Naive thymus-derived CD4-positive, alpha-beta T cell (primary cell): Measurements from ENCODE around the gene TMEM129. TPM values are rescaled to one million over a fixed set of nuclear protein-coding genes. Genes with fewer than 3 reads are reported as not detected.

Experiments
- ATAC-seq: fragments of 150-1000 bp; cut with Tn5 transposase; 2 replicates; pipeline ENCODE4 v1.10.0; 2021; ENCODE audit warnings: mild to moderate bottlenecking, moderate library complexity
- CTCF ChIA-PET: fragments of 350-600 bp; sonication (Branson Sonifier 250); formaldehyde crosslinking; loops from one replicate; lab custom pipeline; 2021; ENCODE audit warnings: antibody characterized with exemption; lab: Charles Lee
- POLR2A ChIA-PET: fragments of 350-600 bp; sonication (Branson Sonifier 250); formaldehyde crosslinking; loops from one replicate; lab custom pipeline; 2021; ENCODE audit warnings: antibody characterized with exemption, inconsistent platforms; lab: Charles Lee
- DNase-seq, 9 donors: peaks; one replicate each; pipeline versions ENCODE4 v3.0.0 to v3.0.0-alpha.2; 2020 to 2022; ENCODE audit warnings: mixed read lengths in 1 of 9
- H3K27ac ChIP-seq: one replicate; pipeline ENCODE4 v1.7.0; 2013; ENCODE audit warnings: mild to moderate bottlenecking, low read depth, low read length, moderate library complexity
- H3K27me3 ChIP-seq, 2 donors: one replicate each; pipeline ENCODE4 v1.7.0; 2013; ENCODE audit warnings: low read length in 2 of 2, mild to moderate bottlenecking in 2 of 2, moderate library complexity in 2 of 2; ENCODE audit not compliant: control insufficient read depth in 2 of 2, insufficient read depth in 2 of 2
- H3K36me3 ChIP-seq, 3 experiments: 1 replicate in 2 of 3; 2 replicates in 1 of 3; pipeline ENCODE4 v1.7.0; 2013; ENCODE audit warnings: low read length in 3 of 3, mild to moderate bottlenecking in 3 of 3, moderate library complexity in 1 of 3; ENCODE audit not compliant: insufficient read depth in 3 of 3, control insufficient read depth in 2 of 3
- H3K4me1 ChIP-seq, 2 donors: one replicate each; pipeline ENCODE4 v1.7.0; 2013; ENCODE audit warnings: low read length in 2 of 2, mild to moderate bottlenecking in 2 of 2, moderate library complexity in 1 of 2; ENCODE audit not compliant: control insufficient read depth in 2 of 2, insufficient read depth in 2 of 2
- H3K4me3 ChIP-seq: 2 replicates; pipeline ENCODE4 v1.7.0; 2013; ENCODE audit warnings: mild to moderate bottlenecking, low read length
- H3K9me3 ChIP-seq, 3 experiments: 1 replicate in 2 of 3; 2 replicates in 1 of 3; pipeline ENCODE4 v1.7.0; 2013; ENCODE audit warnings: low read length in 3 of 3; ENCODE audit not compliant: control insufficient read depth in 2 of 3
- H3K27ac Mint-ChIP-seq, 9 donors: one replicate each; pipeline ENCODE4 v1.8.0; 2020 to 2022; ENCODE audit warnings: mixed read lengths in 9 of 9, mild to moderate bottlenecking in 8 of 9, moderate library complexity in 5 of 9, inconsistent platforms in 2 of 9
- H3K27me3 Mint-ChIP-seq, 5 donors: one replicate each; pipeline ENCODE4 v1.8.0; 2021 to 2022; ENCODE audit warnings: mixed read lengths in 5 of 5, mild to moderate bottlenecking in 1 of 5
- H3K36me3 Mint-ChIP-seq, 5 donors: one replicate each; pipeline ENCODE4 v1.8.0; 2020 to 2022; ENCODE audit warnings: mixed read lengths in 5 of 5, mild to moderate bottlenecking in 3 of 5, inconsistent platforms in 1 of 5
- H3K4me1 Mint-ChIP-seq, 7 donors: one replicate each; pipeline ENCODE4 v1.8.0; 2020 to 2022; ENCODE audit warnings: mixed read lengths in 7 of 7, mild to moderate bottlenecking in 3 of 7, inconsistent platforms in 1 of 7
- H3K4me3 Mint-ChIP-seq, 10 donors: one replicate each; pipeline ENCODE4 v1.8.0; 2020 to 2022; ENCODE audit warnings: mild to moderate bottlenecking in 10 of 10, mixed read lengths in 10 of 10, moderate library complexity in 6 of 10, inconsistent platforms in 2 of 10
- H3K9me3 Mint-ChIP-seq, 11 donors: one replicate each; pipeline ENCODE4 v1.8.0; 2020 to 2022; ENCODE audit warnings: mixed read lengths in 11 of 11, mild to moderate bottlenecking in 4 of 11, inconsistent platforms in 1 of 11, moderate library complexity in 1 of 11
- intact Hi-C, 2 donors: fragments of 100-400 bp; cut with micrococcal nuclease; formaldehyde crosslinking; loops; one replicate each; pipeline ENCODE4 v1.15.1; 2023
- polyA plus RNA-seq, 2 donors: library from polyadenylated mRNA; unstranded; fragments of 300-500 nt; fragmentation: Illumina TruSeq; gene quantifications; one replicate each; pipeline ENCODE4 v1.2.3, GENCODE V29; 2021
- total RNA-seq, 6 experiments: library from RNA in 5 of 6; stranded (reverse) in 5 of 6; gene quantifications; 1 replicate in 5 of 6; 2 replicates in 1 of 6; pipeline ENCODE4 v1.2.3 and lab custom pipeline; 2021 to 2026

Gene TMEM129
- total and polyA plus RNA-seq, 7 experiments from 2014 or later: 20.0 to 44.7 (median 34.9) TPM

DNA sequence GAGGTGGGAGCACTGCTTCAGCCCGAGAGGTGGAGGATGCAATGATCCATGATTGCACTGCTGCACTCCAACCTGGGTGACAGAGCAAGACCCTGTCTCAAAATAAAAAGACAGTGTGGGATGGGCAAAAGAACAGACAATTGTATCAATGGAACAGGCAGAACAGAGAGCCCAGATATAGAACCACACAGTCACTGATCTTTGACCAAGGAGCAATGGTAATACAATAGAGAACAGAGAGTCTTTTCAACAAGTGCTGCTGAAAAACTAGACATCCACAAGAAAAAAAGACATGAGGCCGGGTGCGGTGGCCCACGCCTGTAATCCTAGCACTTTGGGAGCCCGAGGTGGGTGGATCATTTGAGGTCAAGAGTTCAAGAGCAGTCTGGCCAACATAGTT, 42.9 kb downstream of the TMEM129 start:
- H3K27ac Mint-ChIP-seq: no peak overlapping the region
- H3K4me1 Mint-ChIP-seq: peaks cover 7 to 13% (median 9%) of the 10 kb centered on the region in 7 donors
- CTCF ChIA-PET: no interaction called here

DNA sequence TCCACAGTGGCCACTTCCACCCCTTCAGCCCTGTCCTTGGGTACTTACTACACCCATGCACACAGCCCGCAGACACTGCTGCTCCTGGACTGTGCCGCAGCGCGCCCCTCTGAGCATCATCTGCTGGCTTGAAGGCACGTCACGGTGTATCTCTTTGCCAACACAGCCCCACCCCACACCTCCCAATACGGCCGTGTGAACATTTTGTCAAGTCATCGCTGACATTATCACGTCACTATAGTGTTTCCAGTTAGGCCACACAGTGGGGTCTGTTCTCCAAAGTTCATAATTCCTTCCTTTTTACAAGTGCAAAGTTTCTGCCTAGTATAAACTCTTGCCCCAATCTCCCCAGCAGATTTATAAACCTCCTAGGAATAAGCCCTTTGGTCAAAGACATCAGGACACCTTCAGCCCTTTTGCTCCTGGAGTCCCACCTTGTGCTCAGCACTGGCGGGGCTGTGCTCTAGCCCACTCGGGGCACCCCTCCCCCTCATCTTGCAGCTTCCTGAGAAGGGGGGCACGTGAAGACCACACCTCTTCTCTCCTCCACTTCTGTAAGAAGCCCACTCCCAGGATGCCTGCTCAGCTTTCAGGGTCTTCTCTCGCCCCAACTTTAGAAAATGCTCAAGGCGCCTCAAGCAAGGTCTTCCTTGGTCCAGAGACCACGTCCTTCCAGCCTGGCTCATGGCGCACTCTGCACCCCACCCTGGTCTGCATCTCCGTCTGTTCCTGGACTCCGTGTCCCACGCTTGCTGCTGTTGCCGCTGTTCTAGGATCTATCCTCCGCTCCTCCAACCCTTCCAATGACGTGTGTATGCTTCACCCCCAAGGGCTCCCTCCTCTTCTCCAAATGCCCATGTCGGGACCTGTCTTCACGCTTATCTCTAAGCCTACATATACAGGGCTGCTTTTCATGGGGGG, 44.3 kb downstream of the TMEM129 start:
- peaks cover 0 to 4% (median 0%) of the 10 kb centered on the region in 7 donors for H3K4me1 Mint-ChIP-seq
- H3K27me3 Mint-ChIP-seq: peaks cover 0 to 3% (median 0%) of the 10 kb centered on the region in 5 donors
- Histone ChIP-seq H3K36me3 (no peaks in the 10 kb centered on the region), H3K27ac (no peak overlapping the region), H3K4me1 (no peaks in the 10 kb centered on the region), H3K9me3 (no peaks in the 10 kb centered on the region), H3K27me3 (no peaks in the 10 kb centered on the region), H3K4me3 (no peak overlapping the region)
- ChIA-PET CTCF (no interaction called here), POLR2A (no interaction called here)
- ATAC-seq: peak; percentile 54
- peaks cover 0 to 11% (median 0%) of the 10 kb centered on the region in 5 donors for H3K36me3 Mint-ChIP-seq
- H3K4me3 Mint-ChIP-seq: no peak overlapping the region
- intact Hi-C loops: no loop called here
- DNase-seq: no peak
- peak overlapping the region in 1 of 9 donors; percentile 17 for H3K27ac Mint-ChIP-seq
- H3K9me3 Mint-ChIP-seq: no peaks in the 10 kb centered on the region

More for the DNA sequence above, 42.9 kb downstream of the TMEM129 start:
- H3K9me3 ChIP-seq: no peaks in the 10 kb centered on the region
- ATAC-seq (no peak), DNase-seq (no peak)
- intact Hi-C loops: no loop called here
- Mint-ChIP-seq H3K9me3 (no peaks in the 10 kb centered on the region), H3K4me3 (no peak overlapping the region), H3K36me3 (peaks cover 0 to 11% (median 0%) of the 10 kb centered on the region in 5 donors), H3K27me3 (peaks cover 0 to 9% (median 0%) of the 10 kb centered on the region in 5 donors)
- POLR2A ChIA-PET: no interaction called here
- no peaks in the 10 kb centered on the region for H3K36me3 ChIP-seq
- peaks cover 0 to 4% of the 10 kb centered on the region in 2 donors for H3K4me1 ChIP-seq
- H3K27ac ChIP-seq: no peak overlapping the region
- H3K4me3 ChIP-seq: no peak overlapping the region
- H3K27me3 ChIP-seq: no peaks in the 10 kb centered on the region

DNA sequence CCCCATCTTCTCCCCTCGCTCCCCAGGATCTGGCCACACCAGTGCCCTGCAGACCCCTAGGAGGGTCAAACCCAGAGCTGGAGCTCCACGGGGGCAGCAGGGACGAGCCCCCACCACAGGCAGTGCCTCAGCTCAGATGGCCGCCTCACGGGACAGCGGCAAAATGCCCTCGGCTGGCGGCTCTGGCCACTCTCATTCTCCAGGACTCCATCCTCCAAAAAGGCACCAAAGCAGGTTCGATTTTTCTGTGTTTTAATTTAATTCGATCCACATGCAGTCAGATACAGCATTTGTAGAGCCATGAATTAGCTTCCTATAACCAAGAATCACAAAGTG, 45.4 kb downstream of the TMEM129 start:
- peaks cover 0 to 3% (median 0%) of the 10 kb centered on the region in 5 donors for H3K27me3 Mint-ChIP-seq
- CTCF ChIA-PET: no interaction called here
- H3K27ac ChIP-seq: no peak overlapping the region
- H3K27ac Mint-ChIP-seq: no peak overlapping the region
- H3K4me1 ChIP-seq: no peaks in the 10 kb centered on the region
- H3K4me1 Mint-ChIP-seq: peaks cover 0 to 4% (median 0%) of the 10 kb centered on the region in 7 donors
- POLR2A ChIA-PET: interaction anchor here (0.8 kb wide), 1 partner anchor 476 kb away, joined by 3 read pairs; no protein-coding TSS in a partner anchor
- H3K9me3 ChIP-seq: no peaks in the 10 kb centered on the region
- H3K4me3 Mint-ChIP-seq: no peak overlapping the region
- intact Hi-C loops: no loop called here
- DNase-seq (no peak), ATAC-seq (no peak)
- no peaks in the 10 kb centered on the region for H3K36me3 ChIP-seq
- H3K9me3 Mint-ChIP-seq: no peaks in the 10 kb centered on the region
- H3K27me3 ChIP-seq: no peaks in the 10 kb centered on the region
- peaks cover 0 to 11% (median 0%) of the 10 kb centered on the region in 5 donors for H3K36me3 Mint-ChIP-seq
- no peak overlapping the region for H3K4me3 ChIP-seq

DNA sequence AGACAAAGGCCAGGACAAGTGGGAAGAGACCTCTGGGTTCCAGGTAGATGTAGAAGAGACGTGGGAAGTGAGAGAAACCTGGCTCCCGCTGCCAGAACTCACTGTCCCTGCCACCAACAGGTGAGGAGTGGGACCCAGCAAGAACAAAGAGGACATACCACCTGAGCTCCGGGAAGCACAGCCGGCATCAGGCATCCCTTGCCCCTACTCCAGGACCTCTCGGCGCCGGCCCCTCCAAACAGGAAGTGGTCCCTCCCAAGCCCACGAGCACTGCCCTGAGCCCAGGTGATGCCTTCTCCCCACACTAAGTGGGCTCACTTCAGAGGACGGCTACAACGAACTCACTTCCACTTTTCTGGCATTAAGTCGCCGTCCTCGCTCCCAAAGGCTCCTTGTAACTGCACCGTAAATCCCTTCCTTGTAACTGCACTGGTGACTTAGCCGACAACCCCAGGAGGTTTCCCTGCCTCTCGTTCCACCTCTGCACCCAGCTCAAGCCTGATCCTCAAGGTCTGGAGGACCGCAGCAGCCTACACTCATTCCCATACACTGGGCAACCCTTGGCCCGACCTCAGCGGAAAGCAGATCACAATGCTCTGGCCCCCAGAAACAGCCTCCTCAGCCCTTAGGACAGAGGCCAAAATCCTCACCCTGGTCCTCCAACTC, 45.9 kb downstream of the TMEM129 start:
- no peak overlapping the region for H3K4me3 ChIP-seq
- no peaks in the 10 kb centered on the region for H3K9me3 ChIP-seq
- Mint-ChIP-seq H3K4me1 (peaks cover 0 to 4% (median 0%) of the 10 kb centered on the region in 7 donors), H3K4me3 (no peak overlapping the region), H3K9me3 (no peaks in the 10 kb centered on the region), H3K36me3 (peaks cover 0 to 11% (median 0%) of the 10 kb centered on the region in 5 donors), H3K27ac (no peak overlapping the region), H3K27me3 (peaks cover 0 to 3% (median 0%) of the 10 kb centered on the region in 5 donors)
- intact Hi-C loops: no loop called here
- H3K27me3 ChIP-seq: no peaks in the 10 kb centered on the region
- H3K27ac ChIP-seq: no peak overlapping the region
- ATAC-seq (no peak), DNase-seq (no peak)
- H3K4me1 ChIP-seq: no peaks in the 10 kb centered on the region
- no peaks in the 10 kb centered on the region for H3K36me3 ChIP-seq
- CTCF ChIA-PET: no interaction called here
- POLR2A ChIA-PET: interaction anchor here (0.8 kb wide), 1 partner anchor 475 kb away, joined by 3 read pairs; no protein-coding TSS in a partner anchor

- peaks cover 0 to 3% (median 0%) of the 10 kb centered on the region in 5 donors for H3K27me3 Mint-ChIP-seq
- Histone ChIP-seq H3K4me3 (no peak overlapping the region), H3K27me3 (no peaks in the 10 kb centered on the region), H3K9me3 (no peaks in the 10 kb centered on the region), H3K36me3 (no peaks in the 10 kb centered on the region), H3K27ac (no peak overlapping the region), H3K4me1 (no peaks in the 10 kb centered on the region)
- DNase-seq (no peak), ATAC-seq (no peak)
- ChIA-PET CTCF (no interaction called here), POLR2A (no interaction called here)
- H3K9me3 Mint-ChIP-seq: no peaks in the 10 kb centered on the region
- intact Hi-C loops: no loop called here
- H3K36me3 Mint-ChIP-seq: peaks cover 0 to 11% (median 0%) of the 10 kb centered on the region in 5 donors
- peaks cover 0 to 4% (median 0%) of the 10 kb centered on the region in 7 donors for H3K4me1 Mint-ChIP-seq
- H3K27ac Mint-ChIP-seq: no peak overlapping the region
- no peak overlapping the region for H3K4me3 Mint-ChIP-seq
These were observed 46.4 kb downstream of the TMEM129 start for GRCh38 chr4:1674682-1675081.

DNA sequence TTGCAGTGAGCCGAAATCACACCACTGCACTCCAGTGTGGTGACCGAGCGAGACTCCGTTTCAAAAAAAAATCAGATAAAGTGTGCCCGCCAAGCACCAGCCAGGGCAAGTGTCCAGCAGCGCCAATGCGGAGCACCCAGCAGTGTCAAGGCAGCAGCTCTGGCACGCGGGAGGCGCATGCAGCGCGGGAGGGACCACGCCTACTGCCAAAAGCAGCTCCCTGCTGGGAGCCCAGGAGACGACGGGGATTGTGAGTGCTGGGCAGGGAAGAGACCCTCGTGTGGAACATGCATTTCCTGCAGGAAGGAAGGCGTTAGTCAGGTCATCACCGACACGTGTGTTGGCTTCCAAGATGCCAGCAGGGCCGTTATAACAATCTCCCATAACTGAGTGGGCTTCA, 47.5 kb downstream of the TMEM129 start:
- DNase-seq: no peak
- H3K4me3 ChIP-seq: no peak overlapping the region
- Mint-ChIP-seq H3K36me3 (peaks cover 0 to 14% (median 0%) of the 10 kb centered on the region in 5 donors), H3K27me3 (peaks cover 0 to 3% (median 0%) of the 10 kb centered on the region in 5 donors), H3K9me3 (no peaks in the 10 kb centered on the region), H3K4me1 (peaks cover 0 to 4% (median 0%) of the 10 kb centered on the region in 7 donors), H3K27ac (no peak overlapping the region), H3K4me3 (no peak overlapping the region)
- no peaks in the 10 kb centered on the region for H3K27me3 ChIP-seq
- H3K4me1 ChIP-seq: no peaks in the 10 kb centered on the region
- ChIA-PET POLR2A (no interaction called here), CTCF (interaction anchor here (0.9 kb wide), 1 partner anchor 71 kb away, joined by 4 read pairs; no protein-coding TSS in a partner anchor)
- no peak for ATAC-seq
- no peaks in the 10 kb centered on the region for H3K9me3 ChIP-seq
- H3K36me3 ChIP-seq: no peaks in the 10 kb centered on the region
- intact Hi-C loops: no loop called here
- H3K27ac ChIP-seq: no peak overlapping the region
